HCT116 (cell line): ENCODE measurements around the gene MBP. TPM values are rescaled to one million over a fixed set of nuclear protein-coding genes. Genes with fewer than 3 reads are reported as not detected.

Experiments used
- ATAC-seq: fragments of 200-7000 bp; cut with Tn5 transposase; 2 replicates; pipeline ENCODE4 v1.9.1; 2020; ENCODE audit warnings: mild to moderate bottlenecking, moderate library complexity
- BruUV-seq: library from RNA; stranded (reverse); fragments of 400-500 nt; replicated peaks from 2 replicates; lab custom pipeline; 2021; lab: Mats Ljungman, UMichigan
- CTCF ChIA-PET: fragments of 300-600 bp; sonication (Branson Sonifier 250); formaldehyde crosslinking; loops from one replicate; lab custom pipeline; 2021; ENCODE audit warnings: antibody characterized with exemption; lab: Charles Lee
- POLR2A ChIA-PET: fragments of 300-600, 350-600 bp; sonication (Branson Sonifier 250); formaldehyde crosslinking; loops from one replicate; lab custom pipeline; 2021; ENCODE audit warnings: antibody characterized with exemption; lab: Charles Lee
- RAD21 ChIA-PET, 2 experiments: fragments of 300-600 bp; sonication (Branson Sonifier 250); formaldehyde crosslinking; loops; one replicate each; lab custom pipeline; 2023; ENCODE audit warnings: low total read pairs in 2 of 2; ENCODE audit not compliant: uncharacterized antibody in 2 of 2, unreplicated experiment in 2 of 2, low non-redundant PET in 1 of 2; lab: Charles Lee
- DNase-seq: peaks from one replicate; pipeline ENCODE4 v3.0.0-alpha.2; 2010; ENCODE audit warnings: low read depth, low spot score
- H2AFZ ChIP-seq: fragments of 200-600 bp; shearing (Covaris generic), sonication (generic); 2 replicates; pipeline ENCODE4 v1.6.1; 2017; ENCODE audit warnings: low read depth, mixed run types, mixed read lengths, antibody characterized with exemption, low read length; ENCODE audit not compliant: poor library complexity, severe bottlenecking
- H3K27ac ChIP-seq: 2 replicates; pipeline ENCODE4 v1.5.1; 2012; ENCODE audit warnings: low read depth, low read length
- H3K27me3 ChIP-seq: fragments of 200-600 bp; sonication (generic); 2 replicates; pipeline ENCODE4 v1.6.1; 2016; ENCODE audit warnings: mixed run types, low read length, mixed read lengths; ENCODE audit not compliant: insufficient read depth
- H3K36me3 ChIP-seq, 2 experiments: fragments of 200-500 bp in 1 of 2; fragments of 200-600 bp in 1 of 2; sonication (Bioruptor generic) in 1 of 2; sonication (generic) in 1 of 2; 2 replicates each; pipeline versions ENCODE4 v1.5.1 to v1.6.1; 2014 to 2016; ENCODE audit warnings: low read length in 2 of 2, inconsistent platforms in 1 of 2, mixed read lengths in 1 of 2, mixed run types in 1 of 2; ENCODE audit not compliant: insufficient read depth in 2 of 2, control insufficient read depth in 1 of 2
- H3K4me1 ChIP-seq, 2 experiments: fragments of 200-600 bp in 1 of 2; sonication (generic) in 1 of 2; 2 replicates each; pipeline versions ENCODE4 v1.5.1 to v1.6.1; 2012 to 2017; ENCODE audit warnings: low read length in 2 of 2, inconsistent platforms in 1 of 2, mild to moderate bottlenecking in 1 of 2, mixed read lengths in 1 of 2, mixed run types in 1 of 2, moderate library complexity in 1 of 2; ENCODE audit not compliant: insufficient read depth in 2 of 2, control insufficient read depth in 1 of 2
- H3K4me2 ChIP-seq: fragments of 200-600 bp; sonication (generic); 2 replicates; pipeline ENCODE4 v1.6.1; 2017; ENCODE audit warnings: mixed run types, low read length, mixed read lengths
- H3K4me3 ChIP-seq, 2 experiments: fragments of 200-600 bp in 1 of 2; sonication (generic) in 1 of 2; replicated peaks in 1 of 2; 2 replicates each; pipeline ENCODE4 v1.5.1; 2011 to 2016; ENCODE audit warnings: low read length in 2 of 2, control low read depth in 1 of 2, low read depth in 1 of 2, mild to moderate bottlenecking in 1 of 2, mixed read lengths in 1 of 2, mixed run types in 1 of 2
- H3K79me2 ChIP-seq: fragments of 200-600 bp; sonication (generic); 2 replicates; pipeline ENCODE4 v1.6.1; 2017; ENCODE audit warnings: mild to moderate bottlenecking, mixed run types, low read length, moderate library complexity, mixed read lengths; ENCODE audit not compliant: insufficient read depth
- H3K9ac ChIP-seq: fragments of 200-600 bp; sonication (generic); 2 replicates; pipeline ENCODE4 v1.6.1; 2016; ENCODE audit warnings: low read length, mixed read lengths
- H3K9me2 ChIP-seq: fragments of 200-600 bp; sonication (generic), shearing (Covaris generic); 2 replicates; pipeline ENCODE4 v1.6.1; 2017; ENCODE audit warnings: mixed run types, mild to moderate bottlenecking, moderate library complexity; ENCODE audit not compliant: insufficient read depth
- H3K9me3 ChIP-seq, 2 experiments: fragments of 200-500 bp in 1 of 2; fragments of 200-600 bp in 1 of 2; sonication (Bioruptor generic) in 1 of 2; sonication (generic) in 1 of 2; 2 replicates each; pipeline ENCODE4 v1.6.1; 2014 to 2017; ENCODE audit warnings: low read length in 2 of 2, mixed read lengths in 2 of 2, inconsistent platforms in 1 of 2, low read depth in 1 of 2, mild to moderate bottlenecking in 1 of 2, mixed run types in 1 of 2, moderate library complexity in 1 of 2; ENCODE audit not compliant: control insufficient read depth in 1 of 2, insufficient read depth in 1 of 2
- H4K20me1 ChIP-seq: fragments of 200-600 bp; sonication (generic), shearing (Covaris generic); 2 replicates; pipeline ENCODE4 v1.6.1; 2017; ENCODE audit warnings: mixed run types, mild to moderate bottlenecking, moderate library complexity; ENCODE audit not compliant: insufficient read depth
- ATF3 ChIP-seq: IDR thresholded peaks from 2 replicates; pipeline ENCODE4 v1.6.1; 2012
- CEBPB ChIP-seq: IDR thresholded peaks from 2 replicates; pipeline ENCODE4 v1.6.1; 2012; ENCODE audit warnings: low read depth
- JUND ChIP-seq: IDR thresholded peaks from 2 replicates; pipeline ENCODE4 v1.6.1; 2012
- MAX ChIP-seq: IDR thresholded peaks from 2 replicates; pipeline ENCODE4 v1.6.1; 2012
- SIN3A ChIP-seq: IDR thresholded peaks from 2 replicates; pipeline ENCODE4 v1.6.1; 2012; ENCODE audit warnings: low read depth
- SP1 ChIP-seq: IDR thresholded peaks from 2 replicates; pipeline ENCODE4 v1.6.1; 2012; ENCODE audit warnings: low read depth
- TCF7L2 ChIP-seq: IDR thresholded peaks from 2 replicates; pipeline ENCODE4 v1.7.0; 2011; ENCODE audit warnings: borderline replicate concordance, inconsistent platforms; ENCODE audit not compliant: insufficient read depth, insufficient read length; ENCODE audit errors: extremely low read depth
- intact Hi-C: fragments of 100-400 bp; cut with micrococcal nuclease; formaldehyde crosslinking; loops from 2 replicates; pipeline ENCODE4 v1.10.0; 2022
- total RNA-seq: library from RNA; stranded (reverse); gene quantifications from one replicate; pipeline ENCODE4 v1.2.1, GENCODE V29; 2021; ENCODE audit not compliant: unreplicated experiment

The MBP gene
- total RNA-seq, 1 experiment from 2014 or later: 34.9 TPM

- H3K27ac ChIP-seq: no peak overlapping the region
- no peak for ATAC-seq
- RAD21 ChIA-PET: no interaction called here
Observed at GRCh38 chr18:77002496-77002895, 130.1 kb downstream of the MBP start.

GRCh38 chr18:77001979-77002378 is 130.6 kb downstream of the MBP start:
- RAD21 ChIA-PET: no interaction called here
- CTCF ChIA-PET: interaction anchor here (3.2 kb wide), 1 partner anchor 210 kb away, joined by 25 read pairs; no protein-coding TSS in a partner anchor

More at GRCh38 chr18:77002496-77002895, 130.1 kb downstream of the MBP start:
- Histone ChIP-seq H4K20me1 (no peaks in the 10 kb centered on the region), H3K4me3 (no peak overlapping the region), H3K4me1 (no peaks in the 10 kb centered on the region), H2AFZ (no peak overlapping the region), H3K9ac (no peak overlapping the region), H3K9me2 (no peaks in the 10 kb centered on the region), H3K36me3 (no peaks in the 10 kb centered on the region), H3K79me2 (no peaks in the 10 kb centered on the region), H3K27me3 (no peaks in the 10 kb centered on the region), H3K4me2 (no peak overlapping the region), H3K9me3 (no peaks in the 10 kb centered on the region)
- TF ChIP-seq TCF7L2 (no peak), ATF3 (no peak), CEBPB (no peak), SP1 (no peak), JUND (no peak), SIN3A (no peak)
- intact Hi-C loops: loop anchor here (5.0 to 10.0 kb wide), 4 partner anchors 52 to 1982 kb away; partner anchors contain the start of gene MBP
- ChIA-PET POLR2A (no interaction called here), CTCF (no interaction called here)
- no peak for DNase-seq
- BruUV-seq: no TSS peak

More at GRCh38 chr18:77001979-77002378, 130.6 kb downstream of the MBP start:
- H4K20me1 ChIP-seq: no peaks in the 10 kb centered on the region
- H3K36me3 ChIP-seq: no peaks in the 10 kb centered on the region
- H3K27ac ChIP-seq: no peak overlapping the region
- intact Hi-C loops: loop anchor here (5.0 to 10.0 kb wide), 4 partner anchors 53 to 1983 kb away; partner anchors contain the start of gene MBP
- TF ChIP-seq MAX (no peak), CEBPB (no peak)
- no TSS peak for BruUV-seq
- ATAC-seq: no peak
- no peak overlapping the region for H3K4me2 ChIP-seq
- DNase-seq: no peak
- no peak overlapping the region for H3K4me3 ChIP-seq
- no peaks in the 10 kb centered on the region for H3K79me2 ChIP-seq
- no peaks in the 10 kb centered on the region for H3K9me3 ChIP-seq
- POLR2A ChIA-PET: no interaction called here
- no peaks in the 10 kb centered on the region for H3K27me3 ChIP-seq
- no peak overlapping the region for H3K9ac ChIP-seq
- H3K9me2 ChIP-seq: no peaks in the 10 kb centered on the region
- H3K4me1 ChIP-seq: no peaks in the 10 kb centered on the region
- H2AFZ ChIP-seq: no peak overlapping the region
